ENCODE results near the gene MATN4. TPM values are rescaled to one million over a fixed set of nuclear protein-coding genes. Genes with fewer than 3 reads are reported as not detected.

Gene MATN4
- total and polyA plus RNA-seq, 2 of the 13 experiments (the other 11 are each of a cell fraction or from before 2014, with no cell fraction given), result not detected

DNA sequence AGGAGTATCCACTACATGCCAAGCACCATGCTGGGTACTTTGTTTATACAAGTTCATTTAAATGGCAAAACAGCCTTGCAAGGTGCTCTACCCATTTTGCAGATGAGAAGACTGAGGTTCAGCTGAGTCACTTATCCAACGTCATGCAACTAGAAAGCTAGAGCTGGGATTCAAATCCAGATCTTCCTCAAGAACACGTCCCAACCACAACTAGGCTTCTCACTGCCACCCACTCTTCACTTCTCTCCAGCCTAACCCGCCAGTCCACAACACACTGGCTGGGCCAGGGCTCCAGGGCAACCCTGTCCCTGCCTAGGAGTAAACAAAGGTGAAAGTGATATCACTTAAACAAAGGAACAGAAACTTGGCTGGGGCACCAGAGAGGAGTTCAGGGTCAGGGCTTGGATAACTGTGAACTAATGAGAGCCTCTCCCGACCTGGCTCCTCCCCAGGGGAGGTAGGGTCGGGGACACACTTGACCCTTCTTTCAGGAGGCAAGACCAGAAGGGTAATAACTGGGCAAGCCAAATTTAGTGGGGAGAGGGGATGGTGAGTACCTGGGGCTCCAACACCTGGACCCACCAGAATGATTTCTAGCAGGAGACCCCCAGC is 32.2 kb upstream of the MATN4 start (continued):
- TF ChIP-seq, protein P1, sequence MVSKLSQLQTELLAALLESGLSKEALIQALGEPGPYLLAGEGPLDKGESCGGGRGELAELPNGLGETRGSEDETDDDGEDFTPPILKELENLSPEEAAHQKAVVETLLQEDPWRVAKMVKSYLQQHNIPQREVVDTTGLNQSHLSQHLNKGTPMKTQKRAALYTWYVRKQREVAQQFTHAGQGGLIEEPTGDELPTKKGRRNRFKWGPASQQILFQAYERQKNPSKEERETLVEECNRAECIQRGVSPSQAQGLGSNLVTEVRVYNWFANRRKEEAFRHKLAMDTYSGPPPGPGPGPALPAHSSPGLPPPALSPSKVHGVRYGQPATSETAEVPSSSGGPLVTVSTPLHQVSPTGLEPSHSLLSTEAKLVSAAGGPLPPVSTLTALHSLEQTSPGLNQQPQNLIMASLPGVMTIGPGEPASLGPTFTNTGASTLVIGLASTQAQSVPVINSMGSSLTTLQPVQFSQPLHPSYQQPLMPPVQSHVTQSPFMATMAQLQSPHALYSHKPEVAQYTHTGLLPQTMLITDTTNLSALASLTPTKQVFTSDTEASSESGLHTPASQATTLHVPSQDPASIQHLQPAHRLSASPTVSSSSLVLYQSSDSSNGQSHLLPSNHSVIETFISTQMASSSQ (IDR thresholded peaks at IDR 0.05; ENCODE audit: low read depth), result no peak; the same call in 1 of the 2 replicates
- TF ChIP-seq, protein P1 (CRISPR knock-in tag; IDR thresholded peaks at IDR 0.05; ENCODE audit: borderline replicate concordance), result peak; percentile 47; the same call in 1 of the 2 replicates
- TF ChIP-seq ZNF652 (CRISPR knock-in tag; IDR thresholded peaks at IDR 0.05; ENCODE audit: borderline replicate concordance, low read depth) (peak; percentile 59; the same call in 1 of the 2 replicates), ZKSCAN1 (IDR thresholded peaks at IDR 0.05; ENCODE audit: low read length) (no peak), ONECUT2 (CRISPR knock-in tag; IDR thresholded peaks at IDR 0.05) (peak; percentile 30; the same call in 1 of the 2 replicates), ARNTL (CRISPR knock-in tag; IDR thresholded peaks at IDR 0.05) (peak; percentile 56; the same call in 1 of the 2 replicates), ZSCAN22 (CRISPR knock-in tag; IDR thresholded peaks at IDR 0.05) (no peak), DNMT3B (CRISPR knock-in tag; conservative IDR thresholded peaks at IDR 0.05) (no peak), FOXP1 (IDR thresholded peaks at IDR 0.05) (peak; percentile 69; the same call in 1 of the 2 replicates), FOXP1 (CRISPR knock-in tag; IDR thresholded peaks at IDR 0.05) (peak; percentile 95), ZNF503 (CRISPR knock-in tag; IDR thresholded peaks at IDR 0.05) (peak; percentile 67), BCL6 (CRISPR knock-in tag; IDR thresholded peaks at IDR 0.05) (peak; percentile 87), SIN3A (IDR thresholded peaks at IDR 0.05; ENCODE audit: borderline replicate concordance, low read depth, low read length) (peak; percentile 47; the same call in 1 of the 2 replicates), HNF4G (IDR thresholded peaks at IDR 0.05; ENCODE audit: borderline replicate concordance, low read depth, low read length) (peak; percentile 49; the same call in 1 of the 2 replicates), HNF4G (CRISPR knock-in tag; IDR thresholded peaks at IDR 0.05; ENCODE audit: borderline replicate concordance, low read depth) (no peak), ZNF788 (CRISPR knock-in tag; IDR thresholded peaks at IDR 0.05; ENCODE audit: borderline replicate concordance) (peak; percentile 64; the same call in 1 of the 2 replicates), KDM5A (IDR thresholded peaks at IDR 0.05; ENCODE audit: borderline replicate concordance, low read length) (0 out of 2 replicates have a peak, but pooled peaks have one; percentile 3), ZNF430 (CRISPR knock-in tag; IDR thresholded peaks at IDR 0.05) (0 out of 2 replicates have a peak, but pooled peaks have one; percentile 78), SKIL (CRISPR knock-in tag; IDR thresholded peaks at IDR 0.05; ENCODE audit: borderline replicate concordance) (peak; percentile 84), KLF6 (CRISPR knock-in tag; IDR thresholded peaks at IDR 0.05) (peak; percentile 60), FOXK2 (IDR thresholded peaks at IDR 0.05) (peak; percentile 53; the same call in 1 of the 2 replicates)
- TF ChIP-seq, protein P2, sequence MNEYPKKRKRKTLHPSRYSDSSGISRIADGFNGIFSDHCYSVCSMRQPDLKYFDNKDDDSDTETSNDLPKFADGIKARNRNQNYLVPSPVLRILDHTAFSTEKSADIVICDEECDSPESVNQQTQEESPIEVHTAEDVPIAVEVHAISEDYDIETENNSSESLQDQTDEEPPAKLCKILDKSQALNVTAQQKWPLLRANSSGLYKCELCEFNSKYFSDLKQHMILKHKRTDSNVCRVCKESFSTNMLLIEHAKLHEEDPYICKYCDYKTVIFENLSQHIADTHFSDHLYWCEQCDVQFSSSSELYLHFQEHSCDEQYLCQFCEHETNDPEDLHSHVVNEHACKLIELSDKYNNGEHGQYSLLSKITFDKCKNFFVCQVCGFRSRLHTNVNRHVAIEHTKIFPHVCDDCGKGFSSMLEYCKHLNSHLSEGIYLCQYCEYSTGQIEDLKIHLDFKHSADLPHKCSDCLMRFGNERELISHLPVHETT (CRISPR knock-in tag; conservative IDR thresholded peaks at IDR 0.05), result no peak
